CD4-positive, alpha-beta memory T cell (primary cell): Measurements from ENCODE around the gene HOXD10. TPM values are rescaled to one million over a fixed set of nuclear protein-coding genes. Genes with fewer than 3 reads are reported as not detected.
A peak's percentile ranks its signal among the peaks of the same experiment; 100 is the strongest.

Experiments
- CTCF ChIA-PET: fragments of 350-600 bp; sonication (Branson Sonifier 250); formaldehyde crosslinking; loops from one replicate; lab custom pipeline; 2021; ENCODE audit warnings: inconsistent platforms; ENCODE audit not compliant: partially characterized antibody; lab: Charles Lee
- POLR2A ChIA-PET: fragments of 350-600 bp; sonication (Branson Sonifier 250); formaldehyde crosslinking; loops from one replicate; lab custom pipeline; 2021; ENCODE audit not compliant: partially characterized antibody; lab: Charles Lee
- DNase-seq, 5 donors: peaks; one replicate each; pipeline versions ENCODE4 v3.0.0 to v3.0.0-alpha.2; 2020 to 2022; ENCODE audit warnings: mixed read lengths in 1 of 5
- H3K27ac ChIP-seq: one replicate; pipeline ENCODE4 v1.7.0; 2013; ENCODE audit warnings: low read depth, low read length
- H3K27me3 ChIP-seq: 2 replicates; pipeline ENCODE4 v1.7.0; 2013; ENCODE audit warnings: mild to moderate bottlenecking, low read length, moderate library complexity; ENCODE audit not compliant: insufficient read depth
- H3K36me3 ChIP-seq: 2 replicates; pipeline ENCODE4 v1.7.0; 2013; ENCODE audit warnings: mild to moderate bottlenecking, low read length, moderate library complexity; ENCODE audit not compliant: insufficient read depth
- H3K4me1 ChIP-seq: 2 replicates; pipeline ENCODE4 v1.7.0; 2013; ENCODE audit warnings: mild to moderate bottlenecking, low read length, moderate library complexity; ENCODE audit not compliant: insufficient read depth
- H3K4me3 ChIP-seq, 2 donors: one replicate each; pipeline ENCODE4 v1.7.0; 2013; ENCODE audit warnings: low read length in 2 of 2, mild to moderate bottlenecking in 1 of 2
- H3K9me3 ChIP-seq, 2 donors: one replicate each; pipeline ENCODE4 v1.7.0; 2013; ENCODE audit warnings: low read length in 2 of 2, control low read depth in 1 of 2; ENCODE audit not compliant: control insufficient read depth in 1 of 2
- H3K27ac Mint-ChIP-seq, 7 donors: one replicate each; pipeline ENCODE4 v1.8.0; 2020 to 2021; ENCODE audit warnings: mixed read lengths in 7 of 7, mild to moderate bottlenecking in 6 of 7, inconsistent platforms in 3 of 7, moderate library complexity in 3 of 7
- H3K27me3 Mint-ChIP-seq, 2 donors: one replicate each; pipeline ENCODE4 v1.8.0; 2020 to 2021; ENCODE audit warnings: mixed read lengths in 2 of 2
- H3K36me3 Mint-ChIP-seq, 2 donors: one replicate each; pipeline ENCODE4 v1.8.0; 2020 to 2021; ENCODE audit warnings: mixed read lengths in 2 of 2, inconsistent platforms in 1 of 2, mild to moderate bottlenecking in 1 of 2
- H3K4me1 Mint-ChIP-seq, 4 donors: one replicate each; pipeline ENCODE4 v1.8.0; 2020 to 2021; ENCODE audit warnings: mixed read lengths in 4 of 4, mild to moderate bottlenecking in 1 of 4
- H3K4me3 Mint-ChIP-seq, 8 donors: one replicate each; pipeline ENCODE4 v1.8.0; 2020 to 2021; ENCODE audit warnings: mixed read lengths in 8 of 8, mild to moderate bottlenecking in 7 of 8, moderate library complexity in 6 of 8, inconsistent platforms in 3 of 8
- H3K9me3 Mint-ChIP-seq, 8 donors: one replicate each; pipeline ENCODE4 v1.8.0; 2020 to 2021; ENCODE audit warnings: mixed read lengths in 8 of 8, mild to moderate bottlenecking in 5 of 8, inconsistent platforms in 3 of 8, moderate library complexity in 1 of 8
- intact Hi-C: fragments of 100-400 bp; cut with micrococcal nuclease; formaldehyde crosslinking; loops from one replicate; pipeline ENCODE4 v1.15.1; 2023
- polyA plus RNA-seq, 2 donors: library from polyadenylated mRNA; unstranded; fragments of 300-500 nt; fragmentation: Illumina TruSeq; gene quantifications; one replicate each; pipeline ENCODE4 v1.2.3, GENCODE V29; 2021
- total RNA-seq, 2 experiments: library from RNA; stranded (reverse); gene quantifications; one replicate each; pipeline ENCODE4 v1.2.3, GENCODE V29; 2021

HOXD10 gene
- total and polyA plus RNA-seq, 4 experiments from 2014 or later, result not detected

- no peaks in the 10 kb centered on the region for H3K36me3 ChIP-seq
- POLR2A ChIA-PET, result no interaction called here
- H3K36me3 Mint-ChIP-seq, result no peaks in the 10 kb centered on the region
Observed at GRCh38 chr2:176147800-176148496, 31.4 kb downstream of the HOXD10 start.

GRCh38 chr2:176148751-176149421 lies 32.3 kb downstream of the HOXD10 start:
- no peaks in the 10 kb centered on the region for H3K36me3 Mint-ChIP-seq
- ChIA-PET POLR2A (no interaction called here), CTCF (no interaction called here)
- intact Hi-C loops, result no loop called here
- Histone ChIP-seq H3K4me3 (no peak overlapping the region), H3K27me3 (peaks cover 57% of the 10 kb centered on the region), H3K4me1 (no peaks in the 10 kb centered on the region), H3K36me3 (no peaks in the 10 kb centered on the region), H3K9me3 (no peaks in the 10 kb centered on the region), H3K27ac (no peak overlapping the region)
- no peak overlapping the region for H3K4me3 Mint-ChIP-seq
- H3K27me3 Mint-ChIP-seq, result peaks cover 68 to 78% of the 10 kb centered on the region in 2 donors
- H3K9me3 Mint-ChIP-seq, result peaks cover 0 to 6% (median under 1%) of the 10 kb centered on the region in 8 donors
- H3K4me1 Mint-ChIP-seq, result peaks cover 0 to 6% (median 3%) of the 10 kb centered on the region in 4 donors
- H3K27ac Mint-ChIP-seq, result no peak overlapping the region
- no peak for DNase-seq

More at GRCh38 chr2:176147800-176148496, 31.4 kb downstream of the HOXD10 start:
- CTCF ChIA-PET, result no interaction called here
- Mint-ChIP-seq H3K27ac (peak overlapping the region in 2 of 7 donors; percentile 19 to 32), H3K4me3 (peak overlapping the region in 2 of 8 donors; percentile 26 to 50), H3K4me1 (peaks cover 0 to 6% (median 3%) of the 10 kb centered on the region in 4 donors), H3K27me3 (peaks cover 69 to 78% of the 10 kb centered on the region in 2 donors), H3K9me3 (peaks cover 0 to 6% (median under 1%) of the 10 kb centered on the region in 8 donors)
- Histone ChIP-seq H3K27me3 (peaks cover 59% of the 10 kb centered on the region), H3K9me3 (no peaks in the 10 kb centered on the region), H3K4me3 (no peak overlapping the region), H3K4me1 (no peaks in the 10 kb centered on the region), H3K27ac (no peak overlapping the region)
- no peak for DNase-seq
- intact Hi-C loops, result no loop called here

GRCh38 chr2:176149481-176149938 lies 32.9 kb downstream of the HOXD10 start:
- DNase-seq, result no peak
- H3K36me3 ChIP-seq, result no peaks in the 10 kb centered on the region
- Mint-ChIP-seq H3K4me1 (peaks cover 0 to 6% (median 3%) of the 10 kb centered on the region in 4 donors), H3K36me3 (no peaks in the 10 kb centered on the region), H3K27me3 (peaks cover 68 to 79% of the 10 kb centered on the region in 2 donors), H3K9me3 (peaks cover 0 to 6% (median under 1%) of the 10 kb centered on the region in 8 donors), H3K4me3 (no peak overlapping the region), H3K27ac (no peak overlapping the region)
- ChIA-PET CTCF (no interaction called here), POLR2A (no interaction called here)
- no peak overlapping the region for H3K4me3 ChIP-seq
- no peaks in the 10 kb centered on the region for H3K4me1 ChIP-seq
- H3K27ac ChIP-seq, result no peak overlapping the region
- no peaks in the 10 kb centered on the region for H3K9me3 ChIP-seq
- intact Hi-C loops, result no loop called here
- H3K27me3 ChIP-seq, result peaks cover 62% of the 10 kb centered on the region

DNA sequence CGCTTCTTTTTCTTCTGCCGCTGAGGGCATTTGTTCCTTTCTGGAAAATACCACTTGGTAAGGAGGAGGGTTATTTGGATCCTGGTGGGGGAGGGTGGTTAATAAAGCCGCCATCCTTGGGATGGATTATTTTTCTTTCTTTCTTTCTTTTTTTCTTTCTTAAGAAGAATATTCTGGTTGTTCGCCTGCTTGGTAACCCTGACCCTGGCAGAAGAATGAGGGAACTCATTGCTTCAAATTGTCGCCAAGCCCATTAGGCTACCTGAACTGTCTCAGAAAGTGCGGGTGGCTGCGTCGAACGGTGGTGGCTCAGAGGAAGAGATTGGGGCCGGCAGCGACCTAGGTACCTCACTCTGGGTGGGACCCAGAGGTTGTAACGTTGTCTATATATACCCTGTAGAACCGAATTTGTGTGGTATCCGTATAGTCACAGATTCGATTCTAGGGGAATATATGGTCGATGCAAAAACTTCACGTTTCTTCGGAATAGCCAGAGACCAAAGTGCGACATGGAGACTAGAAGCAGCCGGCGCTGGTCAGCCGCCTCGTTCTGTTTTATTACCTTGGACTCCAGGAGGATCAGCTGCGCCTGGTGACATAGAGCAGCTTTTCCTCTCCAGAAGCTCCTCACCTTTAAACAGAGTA lies 33.5 kb downstream of the HOXD10 start:
- Histone ChIP-seq H3K9me3 (no peaks in the 10 kb centered on the region), H3K4me1 (no peaks in the 10 kb centered on the region), H3K4me3 (no peak overlapping the region), H3K27me3 (peaks cover 63% of the 10 kb centered on the region), H3K36me3 (no peaks in the 10 kb centered on the region), H3K27ac (no peak overlapping the region)
- no peaks in the 10 kb centered on the region for H3K36me3 Mint-ChIP-seq
- H3K27ac Mint-ChIP-seq, result peak overlapping the region in 2 of 7 donors; percentile 22 to 45
- intact Hi-C loops, result no loop called here
- peaks cover 0 to 6% (median 3%) of the 10 kb centered on the region in 4 donors for H3K4me1 Mint-ChIP-seq
- no peak for DNase-seq
- ChIA-PET CTCF (interaction anchor here (1.0 kb wide), 1 partner anchor 999 kb away, joined by 3 read pairs; no protein-coding TSS in a partner anchor), POLR2A (no interaction called here)
- peaks cover 69 to 79% of the 10 kb centered on the region in 2 donors for H3K27me3 Mint-ChIP-seq
- peak overlapping the region in 1 of 8 donors; percentile 31 for H3K4me3 Mint-ChIP-seq
- H3K9me3 Mint-ChIP-seq, result peaks cover 0 to 3% (median under 1%) of the 10 kb centered on the region in 8 donors

GRCh38 chr2:176150584-176151441 lies 34.2 kb downstream of the HOXD10 start:
- Mint-ChIP-seq H3K9me3 (peaks cover 0 to 3% (median under 1%) of the 10 kb centered on the region in 8 donors), H3K4me3 (peak overlapping the region in 1 of 8 donors; percentile 31), H3K27me3 (peaks cover 69 to 79% of the 10 kb centered on the region in 2 donors), H3K27ac (peak overlapping the region in 1 of 7 donors; percentile 45), H3K36me3 (no peaks in the 10 kb centered on the region), H3K4me1 (peaks cover 0 to 6% (median 3%) of the 10 kb centered on the region in 4 donors)
- Histone ChIP-seq H3K27ac (no peak overlapping the region), H3K4me3 (no peak overlapping the region), H3K9me3 (no peaks in the 10 kb centered on the region), H3K27me3 (peaks cover 66% of the 10 kb centered on the region), H3K4me1 (no peaks in the 10 kb centered on the region), H3K36me3 (no peaks in the 10 kb centered on the region)
- ChIA-PET POLR2A (no interaction called here), CTCF (interaction anchor here (0.7 to 1.0 kb wide), 2 partner anchors 24 to 998 kb away, joined by 3 read pairs; no protein-coding TSS in a partner anchor)
- DNase-seq, result peak in 1 of 5 donors; percentile 29
- intact Hi-C loops, result no loop called here

DNA sequence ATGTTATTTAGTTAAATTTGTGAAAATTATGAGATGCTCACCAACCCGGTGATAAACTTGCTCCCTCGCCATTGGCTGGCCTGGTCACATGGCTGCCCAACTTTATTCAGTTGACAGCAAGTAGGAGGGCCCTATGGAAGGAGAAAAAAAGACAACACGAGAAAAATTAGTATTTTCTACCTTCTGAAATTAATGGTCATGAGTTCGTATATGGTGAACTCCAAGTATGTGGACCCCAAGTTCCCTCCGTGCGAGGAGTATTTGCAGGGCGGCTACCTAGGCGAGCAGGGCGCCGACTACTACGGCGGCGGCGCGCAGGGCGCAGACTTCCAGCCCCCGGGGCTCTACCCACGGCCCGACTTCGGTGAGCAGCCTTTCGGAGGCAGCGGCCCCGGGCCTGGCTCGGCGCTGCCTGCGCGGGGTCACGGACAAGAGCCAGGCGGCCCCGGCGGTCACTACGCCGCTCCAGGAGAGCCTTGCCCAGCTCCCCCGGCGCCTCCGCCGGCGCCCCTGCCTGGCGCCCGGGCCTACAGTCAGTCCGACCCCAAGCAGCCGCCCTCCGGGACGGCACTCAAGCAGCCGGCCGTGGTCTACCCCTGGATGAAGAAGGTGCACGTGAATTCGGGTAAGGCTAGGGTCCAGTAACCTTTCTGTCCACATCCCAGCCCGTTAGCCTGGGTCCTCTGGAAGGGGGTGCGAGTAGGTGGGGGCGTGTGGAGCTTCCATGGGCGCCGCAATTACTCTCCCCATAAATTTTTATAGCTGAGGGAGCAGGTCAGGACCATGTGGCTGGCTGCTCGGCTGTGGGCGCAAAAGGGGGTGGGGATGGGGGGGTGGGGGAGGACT lies 35.1 kb downstream of the HOXD10 start, which contains the start of gene HOXD4:
Gene HOXD4 (plus strand): TSS at position 109 of the 846 bp plus-strand sequence. CDS start 84 bp downstream, at position 193.
- no peak for DNase-seq
- H3K9me3 ChIP-seq, result no peaks in the 10 kb centered on the region
- peaks cover 64% of the 10 kb centered on the region for H3K27me3 ChIP-seq
- ChIA-PET CTCF (interaction anchor here (0.7 to 1.0 kb wide), 2 partner anchors 25 to 997 kb away, joined by 3 read pairs; no protein-coding TSS in a partner anchor), POLR2A (no interaction called here)
- no peaks in the 10 kb centered on the region for H3K36me3 Mint-ChIP-seq
- no peak within 1 kb of the TSS for H3K27ac ChIP-seq
- H3K4me3 Mint-ChIP-seq, result peak within 1 kb of the TSS in 1 of 8 donors; percentile 31
- peak within 1 kb of the TSS in 2 of 7 donors; percentile 45 to 51 for H3K27ac Mint-ChIP-seq
- H3K4me1 Mint-ChIP-seq, result peaks cover 1 to 7% (median 4%) of the 10 kb centered on the region in 4 donors
- H3K27me3 Mint-ChIP-seq, result peaks cover 68 to 77% of the 10 kb centered on the region in 2 donors
- no peaks in the 10 kb centered on the region for H3K36me3 ChIP-seq
- H3K4me1 ChIP-seq, result no peaks in the 10 kb centered on the region
- no peak within 1 kb of the TSS for H3K4me3 ChIP-seq
- peaks cover 0 to 4% (median under 1%) of the 10 kb centered on the region in 8 donors for H3K9me3 Mint-ChIP-seq
- intact Hi-C loops, result no loop called here
